HEK293T (cell line): Measurements from ENCODE around the gene PDZD8.

ENCODE experiments used
- CTCF ChIA-PET: fragments of 350-600 bp; formaldehyde crosslinking; extraction: SDS; loops from one replicate; lab custom pipeline; 2021; ENCODE audit warnings: antibody characterized with exemption, inconsistent platforms; lab: Yijun Ruan, JAX
- POLR2A ChIA-PET: fragments of 350-600 bp; formaldehyde crosslinking; extraction: SDS; loops from one replicate; lab custom pipeline; 2020; ENCODE audit warnings: antibody characterized with exemption, inconsistent platforms; lab: Yijun Ruan, JAX
- DNase-seq: peaks from one replicate; pipeline ENCODE4 v3.0.0; 2012; ENCODE audit warnings: mixed read lengths; ENCODE audit errors: extremely low spot score
- ARNT ChIP-seq: fragments of 450-650 bp; IDR thresholded peaks from 2 replicates; pipeline ENCODE4 v1.6.1; 2017; ENCODE audit warnings: mild to moderate bottlenecking
- BHLHE40 ChIP-seq: fragments of 450-650 bp; IDR thresholded peaks from 2 replicates; pipeline ENCODE4 v1.6.1; 2016; ENCODE audit warnings: mild to moderate bottlenecking, moderate library complexity, borderline replicate concordance
- CTBP1 ChIP-seq: fragments of 450-650 bp; IDR thresholded peaks from 2 replicates; pipeline ENCODE4 v1.6.1; 2016; ENCODE audit warnings: borderline replicate concordance
- ELF4 ChIP-seq: fragments of 450-650 bp; IDR thresholded peaks from 2 replicates; pipeline ENCODE4 v1.6.1; 2017; ENCODE audit warnings: antibody characterized with exemption
- FOXA1 ChIP-seq: fragments of 450-650 bp; IDR thresholded peaks from 2 replicates; pipeline ENCODE4 v1.6.1; 2016; ENCODE audit warnings: mild to moderate bottlenecking
- FOXK2 ChIP-seq: fragments of 450-650 bp; IDR thresholded peaks from 2 replicates; pipeline ENCODE4 v1.6.1; 2016; ENCODE audit warnings: mild to moderate bottlenecking
- FOXM1 ChIP-seq: fragments of 450-650 bp; IDR thresholded peaks from 2 replicates; pipeline ENCODE4 v1.6.1; 2017; ENCODE audit warnings: mild to moderate bottlenecking, borderline replicate concordance
- HDGF ChIP-seq: fragments of 450-650 bp; IDR thresholded peaks from 2 replicates; pipeline ENCODE4 v1.6.1; 2017; ENCODE audit warnings: antibody characterized with exemption, borderline replicate concordance
- L3MBTL2 ChIP-seq: fragments of 450-650 bp; conservative IDR thresholded peaks from 2 replicates; pipeline ENCODE4 v1.6.1; 2016; ENCODE audit warnings: mild to moderate bottlenecking
- LEF1 ChIP-seq: fragments of 450-650 bp; IDR thresholded peaks from 2 replicates; pipeline ENCODE4 v1.6.1; 2017; ENCODE audit warnings: mild to moderate bottlenecking, borderline replicate concordance
- NFRKB ChIP-seq: fragments of 450-650 bp; IDR thresholded peaks from 2 replicates; pipeline ENCODE4 v1.6.1; 2016; ENCODE audit warnings: mild to moderate bottlenecking, moderate library complexity
- SP1 ChIP-seq: fragments of 450-650 bp; IDR thresholded peaks from 2 replicates; pipeline ENCODE4 v1.6.1; 2017
- SUZ12 ChIP-seq: fragments of 450-650 bp; IDR thresholded peaks from 2 replicates; pipeline ENCODE4 v1.6.1; 2016; ENCODE audit warnings: mild to moderate bottlenecking
- TARDBP ChIP-seq: fragments of 450-650 bp; IDR thresholded peaks from 2 replicates; pipeline ENCODE4 v1.6.1; 2016
- ZNF384 ChIP-seq: fragments of 450-650 bp; IDR thresholded peaks from 2 replicates; pipeline ENCODE4 v1.6.1; 2016
- TF ChIP-seq, protein P1 (sequence below): fragments of 450-650 bp; IDR thresholded peaks from 2 replicates; pipeline ENCODE4 v1.6.1; 2016

The PDZD8 gene

DNA sequence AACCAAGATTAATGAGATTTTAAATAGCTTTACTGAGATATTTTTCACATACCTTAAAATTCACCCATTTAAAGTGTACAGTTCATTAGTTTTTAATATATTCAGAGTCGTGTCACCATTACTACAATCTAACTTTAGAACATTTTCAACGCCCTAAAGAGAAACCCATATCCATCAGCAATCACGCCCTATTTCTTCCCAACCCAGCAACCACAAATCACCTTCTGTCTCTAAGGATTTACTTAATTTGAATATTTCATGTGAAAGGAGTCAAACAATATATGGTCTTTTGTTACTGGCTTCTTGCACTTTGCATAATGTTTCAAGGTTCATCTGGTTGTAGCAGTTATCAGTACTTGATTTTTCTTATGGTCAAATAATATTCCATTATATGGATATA, 25.1 kb upstream of the PDZD8 start:
- ChIA-PET CTCF (interaction anchor here (1.0 kb wide), 1 partner anchor 43 kb away, joined by 7 read pairs; no protein-coding TSS in a partner anchor), POLR2A (no interaction called here)
- TF ChIP-seq SUZ12, result no peak
- TF ChIP-seq FOXK2, result no peak
- TF ChIP-seq BHLHE40, result no peak
- TF ChIP-seq, protein P1, sequence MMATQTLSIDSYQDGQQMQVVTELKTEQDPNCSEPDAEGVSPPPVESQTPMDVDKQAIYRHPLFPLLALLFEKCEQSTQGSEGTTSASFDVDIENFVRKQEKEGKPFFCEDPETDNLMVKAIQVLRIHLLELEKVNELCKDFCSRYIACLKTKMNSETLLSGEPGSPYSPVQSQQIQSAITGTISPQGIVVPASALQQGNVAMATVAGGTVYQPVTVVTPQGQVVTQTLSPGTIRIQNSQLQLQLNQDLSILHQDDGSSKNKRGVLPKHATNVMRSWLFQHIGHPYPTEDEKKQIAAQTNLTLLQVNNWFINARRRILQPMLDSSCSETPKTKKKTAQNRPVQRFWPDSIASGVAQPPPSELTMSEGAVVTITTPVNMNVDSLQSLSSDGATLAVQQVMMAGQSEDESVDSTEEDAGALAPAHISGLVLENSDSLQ, result no peak
- no peak for TF ChIP-seq CTBP1
- no peak for TF ChIP-seq LEF1
- TF ChIP-seq FOXM1, result no peak
- TF ChIP-seq TARDBP, result no peak
- DNase-seq, result no peak

DNA sequence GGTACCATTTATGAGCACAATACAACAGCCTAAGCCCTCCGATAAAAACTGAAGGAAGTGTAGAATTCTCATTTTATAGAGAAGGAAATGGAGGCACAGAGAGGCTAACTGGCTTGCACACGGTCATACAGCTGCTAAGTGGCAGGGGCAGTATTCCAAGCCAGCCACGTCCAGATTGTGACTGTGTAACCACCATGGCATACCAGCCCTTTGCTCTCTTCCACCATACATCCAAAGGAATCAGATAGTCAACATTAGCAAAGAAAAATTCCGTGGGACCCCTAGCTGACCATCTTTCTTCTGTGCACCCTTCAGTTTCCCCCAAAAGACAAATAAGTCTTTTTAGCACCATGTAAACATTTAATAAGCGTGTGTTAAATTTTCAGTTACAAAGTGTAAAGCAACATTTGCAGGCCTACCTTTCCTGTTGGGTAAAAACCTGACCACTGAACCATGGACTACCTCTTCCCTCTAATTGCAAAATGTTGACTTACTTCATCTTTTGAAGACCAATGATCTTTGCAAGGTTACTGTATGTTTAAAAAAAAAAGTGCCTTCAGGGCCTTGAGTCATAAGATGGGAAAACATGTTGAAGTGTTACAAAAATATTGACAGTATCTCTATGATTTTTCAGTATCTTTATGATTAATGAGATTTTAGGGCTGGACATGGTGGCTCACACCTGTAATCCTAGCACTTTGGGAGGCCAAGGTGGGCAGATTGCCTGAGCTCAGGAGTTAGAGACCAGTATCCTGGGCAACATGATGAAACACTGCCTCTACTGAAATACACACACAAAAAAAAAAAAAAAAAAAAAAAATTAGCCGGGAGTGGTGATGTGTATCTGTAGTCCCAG, 24.3 kb upstream of the PDZD8 start:
- TF ChIP-seq ZNF384 (no peak), SUZ12 (no peak), FOXM1 (no peak), BHLHE40 (no peak), HDGF (no peak), L3MBTL2 (no peak), SP1 (no peak), FOXK2 (no peak), ELF4 (no peak), LEF1 (no peak), NFRKB (no peak), FOXA1 (no peak), TARDBP (no peak), ARNT (no peak), CTBP1 (no peak)
- TF ChIP-seq, protein P1, result no peak
- POLR2A ChIA-PET, result no interaction called here
- CTCF ChIA-PET, result interaction anchor here (1.0 kb wide), 1 partner anchor 44 kb away, joined by 7 read pairs; no protein-coding TSS in a partner anchor
- DNase-seq, result no peak

DNA sequence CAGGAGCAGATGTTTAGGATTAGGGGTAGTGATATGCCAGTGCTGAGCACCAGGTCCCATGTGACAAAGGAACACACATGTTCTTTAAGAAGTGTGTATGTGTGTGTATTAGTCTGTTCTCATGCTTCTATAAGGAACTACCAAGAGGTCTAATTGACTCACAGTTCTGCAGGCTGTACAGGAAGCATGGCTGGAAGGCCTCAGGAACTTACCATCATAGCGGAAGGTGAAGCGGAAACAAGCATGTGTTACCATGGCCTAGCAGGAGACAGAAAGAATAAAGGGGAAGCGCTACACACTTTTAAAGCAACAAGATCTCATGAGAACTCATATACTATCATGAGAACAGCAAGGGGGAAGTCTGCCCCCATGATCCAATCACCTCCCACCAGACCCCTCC, 22.8 kb upstream of the PDZD8 start:
- no peak for TF ChIP-seq ELF4
- no peak for TF ChIP-seq SUZ12
- no peak for TF ChIP-seq FOXA1
- no peak for TF ChIP-seq L3MBTL2
- TF ChIP-seq ARNT, result no peak
- no peak for TF ChIP-seq NFRKB
- no peak for TF ChIP-seq BHLHE40
- TF ChIP-seq CTBP1, result no peak
- no peak for TF ChIP-seq LEF1
- TF ChIP-seq FOXK2, result no peak
- DNase-seq, result no peak
- CTCF ChIA-PET, result no interaction called here
- POLR2A ChIA-PET, result no interaction called here

DNA sequence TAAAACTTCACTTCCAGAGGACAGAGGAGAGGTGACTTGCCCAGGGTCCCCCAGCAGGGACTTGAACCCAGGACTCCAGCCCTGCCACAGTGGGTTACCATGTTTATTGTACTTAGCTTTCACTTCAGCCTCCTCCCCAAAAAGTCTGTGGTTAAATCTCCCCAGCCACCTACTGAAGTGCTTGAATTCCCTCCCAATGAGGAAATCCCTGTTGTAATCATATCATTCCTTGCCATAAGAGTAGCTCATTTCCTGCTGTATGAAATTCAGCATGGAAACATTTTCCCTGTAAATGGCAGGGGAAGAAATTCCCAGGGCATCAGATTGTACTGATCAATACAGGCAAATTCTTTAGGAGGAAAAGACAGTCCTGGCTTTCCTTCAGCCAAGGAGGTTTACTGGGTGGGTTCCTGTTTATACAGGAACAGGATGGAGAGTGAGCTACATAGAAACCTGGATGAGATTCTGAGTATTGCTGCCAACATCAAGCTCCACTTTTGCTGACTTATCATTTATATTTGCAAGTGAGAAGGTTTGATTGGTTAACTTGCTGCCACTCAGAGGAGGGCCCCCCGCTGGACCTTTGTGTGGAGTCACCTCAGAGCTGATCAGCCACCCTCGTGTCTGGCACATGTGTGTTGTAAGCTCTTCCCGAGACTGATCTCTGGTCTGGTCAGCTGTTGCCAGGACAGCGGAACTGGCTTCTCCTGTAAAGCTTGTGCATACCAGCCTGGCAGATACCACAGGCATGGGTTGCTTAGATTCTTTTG, 16.4 kb upstream of the PDZD8 start:
- ChIA-PET POLR2A (no interaction called here), CTCF (interaction anchor here (0.7 kb wide), 1 partner anchor 590 kb away, joined by 3 read pairs; no protein-coding TSS in a partner anchor)
- DNase-seq, result no peak
- TF ChIP-seq LEF1 (no peak), CTBP1 (no peak), SUZ12 (no peak), HDGF (no peak), FOXK2 (no peak), ELF4 (no peak), FOXA1 (no peak), TARDBP (no peak), SP1 (no peak), ARNT (no peak), BHLHE40 (no peak), L3MBTL2 (no peak), ZNF384 (no peak)
- TF ChIP-seq, protein P1, result no peak

DNA sequence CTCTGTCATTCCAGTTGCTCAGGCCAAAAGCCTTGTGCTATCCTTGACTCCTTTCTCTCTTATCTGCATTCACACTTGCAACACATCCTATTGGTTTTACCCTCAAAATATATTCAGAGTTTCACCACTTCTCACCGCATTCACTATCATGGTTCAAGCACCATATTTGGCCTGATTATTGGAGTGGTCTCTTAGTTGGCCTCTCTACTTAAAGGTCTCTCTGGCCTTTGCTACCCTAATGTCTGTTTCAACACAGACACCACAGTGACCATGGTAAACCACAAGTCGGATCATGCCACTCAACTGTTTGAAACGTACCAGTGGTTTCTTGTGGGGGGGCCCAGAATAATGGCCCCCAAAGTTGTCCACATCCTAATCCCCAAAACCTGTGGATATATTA, 15.2 kb upstream of the PDZD8 start:
- TF ChIP-seq BHLHE40, result no peak
- POLR2A ChIA-PET, result no interaction called here
- CTCF ChIA-PET, result no interaction called here
- no peak for DNase-seq

DNA sequence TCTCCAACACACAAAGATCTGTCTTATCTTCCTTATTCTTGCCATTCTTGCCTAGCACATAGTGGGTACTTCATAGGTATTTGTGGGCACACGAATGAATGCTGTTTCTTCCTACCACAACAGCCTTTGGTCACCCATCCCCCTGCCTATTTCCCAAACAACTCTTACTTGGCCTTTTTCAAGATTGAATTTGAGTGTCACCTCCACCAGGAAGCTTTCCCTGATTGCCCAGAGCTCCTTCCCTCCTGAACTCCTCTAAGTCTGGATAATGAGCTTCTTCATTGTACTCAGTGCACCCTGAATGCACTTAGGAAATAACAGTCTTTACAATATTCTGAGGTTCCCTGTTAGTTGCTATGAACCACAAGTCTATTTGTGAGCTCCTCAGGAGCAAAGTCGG, 11.6 kb upstream of the PDZD8 start:
- ChIA-PET CTCF (no interaction called here), POLR2A (no interaction called here)
- TF ChIP-seq LEF1 (no peak), FOXK2 (no peak), ZNF384 (no peak), ARNT (no peak), ELF4 (no peak), BHLHE40 (no peak), CTBP1 (no peak), HDGF (no peak), TARDBP (no peak), L3MBTL2 (no peak), FOXA1 (no peak), SUZ12 (no peak), NFRKB (no peak), FOXM1 (no peak), SP1 (no peak)
- TF ChIP-seq, protein P1, result no peak
- no peak for DNase-seq
